Measurements from ENCODE around the gene UNC5C. TPM values are rescaled to one million over a fixed set of nuclear protein-coding genes. Genes with fewer than 3 reads are reported as not detected.
A peak's percentile ranks its signal among the peaks of the same experiment; 100 is the strongest.

Gene UNC5C
- total and polyA plus RNA-seq, 2 donors from 2014 or later: 0.84 to 3.1 TPM

GRCh38 chr4:95264843-95265242 is 283.9 kb downstream of the UNC5C start:
- Histone ChIP-seq H3K4me1 (ENCODE audit: control insufficient read depth in 2 of 3, insufficient read depth in 2 of 3, low read depth in 1 of 3, low read length in 3 of 3) (peaks cover 0 to 2% (median 0%) of the 10 kb centered on the region in 3 donors), H3K27ac (ENCODE audit: low read depth in 2 of 2, low read length in 2 of 2) (no peak overlapping the region), H3K36me3 (ENCODE audit: control insufficient read depth in 2 of 3, insufficient read depth in 3 of 3, low read length in 3 of 3) (no peaks in the 10 kb centered on the region), H3K4me3 (ENCODE audit: low read length in 3 of 3) (no peak overlapping the region), H3K9me3 (ENCODE audit: control insufficient read depth in 2 of 3, insufficient read depth in 1 of 3, low read length in 3 of 3) (no peaks in the 10 kb centered on the region), H3K27me3 (ENCODE audit: control insufficient read depth, insufficient read depth, low read length) (no peaks in the 10 kb centered on the region), H3K9ac (ENCODE audit: low read length in 3 of 3) (no peak overlapping the region)
- intact Hi-C loops (cut with DNase I): no loop called here
- DNase-seq (no peak), FAIRE-seq (no peak)
- TF ChIP-seq CTCF (IDR thresholded peaks at IDR 0.05; ENCODE audit: borderline replicate concordance, extremely low read depth, insufficient read depth): no peak

GRCh38 chr4:95263960-95264359 is 284.8 kb downstream of the UNC5C start:
- no peaks in the 10 kb centered on the region for H3K9me3 ChIP-seq (ENCODE audit: control insufficient read depth in 2 of 3, insufficient read depth in 1 of 3, low read length in 3 of 3)
- intact Hi-C loops (cut with DNase I): no loop called here
- H3K27me3 ChIP-seq (ENCODE audit: control insufficient read depth, insufficient read depth, low read length): no peaks in the 10 kb centered on the region
- no peak for TF ChIP-seq CTCF (IDR thresholded peaks at IDR 0.05; ENCODE audit: borderline replicate concordance, extremely low read depth, insufficient read depth)
- FAIRE-seq (no peak), DNase-seq (no peak)
- H3K9ac ChIP-seq (ENCODE audit: low read length in 3 of 3): no peak overlapping the region
- no peaks in the 10 kb centered on the region for H3K36me3 ChIP-seq (ENCODE audit: control insufficient read depth in 2 of 3, insufficient read depth in 3 of 3, low read length in 3 of 3)
- H3K4me3 ChIP-seq (ENCODE audit: low read length in 3 of 3): no peak overlapping the region
- H3K4me1 ChIP-seq (ENCODE audit: control insufficient read depth in 2 of 3, insufficient read depth in 2 of 3, low read depth in 1 of 3, low read length in 3 of 3): no peaks in the 10 kb centered on the region
- no peak overlapping the region for H3K27ac ChIP-seq (ENCODE audit: low read depth in 2 of 2, low read length in 2 of 2)

- Histone ChIP-seq H3K27me3 (ENCODE audit: control insufficient read depth, insufficient read depth, low read length) (no peaks in the 10 kb centered on the region), H3K9me3 (ENCODE audit: control insufficient read depth in 2 of 3, insufficient read depth in 1 of 3, low read length in 3 of 3) (no peaks in the 10 kb centered on the region), H3K4me1 (ENCODE audit: control insufficient read depth in 2 of 3, insufficient read depth in 2 of 3, low read depth in 1 of 3, low read length in 3 of 3) (no peaks in the 10 kb centered on the region), H3K36me3 (ENCODE audit: control insufficient read depth in 2 of 3, insufficient read depth in 3 of 3, low read length in 3 of 3) (no peaks in the 10 kb centered on the region), H3K9ac (ENCODE audit: low read length in 3 of 3) (no peak overlapping the region), H3K4me3 (ENCODE audit: low read length in 3 of 3) (no peak overlapping the region), H3K27ac (ENCODE audit: low read depth in 2 of 2, low read length in 2 of 2) (no peak overlapping the region)
- FAIRE-seq (no peak), DNase-seq (peak in 1 of 5 donors; percentile 19)
- TF ChIP-seq CTCF (IDR thresholded peaks at IDR 0.05; ENCODE audit: borderline replicate concordance, extremely low read depth, insufficient read depth): no peak
- intact Hi-C loops (cut with DNase I): no loop called here
These were observed 285.4 kb downstream of the UNC5C start for GRCh38 chr4:95263391-95263790.
